HCT116 (cell line): ENCODE measurements around the gene CACNA1E. TPM values are rescaled to one million over a fixed set of nuclear protein-coding genes. Genes with fewer than 3 reads are reported as not detected.

ENCODE experiments used
- ATAC-seq: fragments of 200-7000 bp; cut with Tn5 transposase; 2 replicates; pipeline ENCODE4 v1.9.1; 2020; ENCODE audit warnings: mild to moderate bottlenecking, moderate library complexity
- BruUV-seq: library from RNA; stranded (reverse); fragments of 400-500 nt; replicated peaks from 2 replicates; lab custom pipeline; 2021; lab: Mats Ljungman, UMichigan
- CTCF ChIA-PET: fragments of 300-600 bp; sonication (Branson Sonifier 250); formaldehyde crosslinking; loops from one replicate; lab custom pipeline; 2021; ENCODE audit warnings: antibody characterized with exemption; lab: Charles Lee
- POLR2A ChIA-PET: fragments of 300-600, 350-600 bp; sonication (Branson Sonifier 250); formaldehyde crosslinking; loops from one replicate; lab custom pipeline; 2021; ENCODE audit warnings: antibody characterized with exemption; lab: Charles Lee
- RAD21 ChIA-PET, 2 experiments: fragments of 300-600 bp; sonication (Branson Sonifier 250); formaldehyde crosslinking; loops; one replicate each; lab custom pipeline; 2023; ENCODE audit warnings: low total read pairs in 2 of 2; ENCODE audit not compliant: uncharacterized antibody in 2 of 2, unreplicated experiment in 2 of 2, low non-redundant PET in 1 of 2; lab: Charles Lee
- DNase-seq: peaks from one replicate; pipeline ENCODE4 v3.0.0-alpha.2; 2010; ENCODE audit warnings: low read depth, low spot score
- H2AFZ ChIP-seq: fragments of 200-600 bp; shearing (Covaris generic), sonication (generic); 2 replicates; pipeline ENCODE4 v1.6.1; 2017; ENCODE audit warnings: low read depth, mixed run types, mixed read lengths, antibody characterized with exemption, low read length; ENCODE audit not compliant: poor library complexity, severe bottlenecking
- H3K27ac ChIP-seq: 2 replicates; pipeline ENCODE4 v1.5.1; 2012; ENCODE audit warnings: low read depth, low read length
- H3K27me3 ChIP-seq: fragments of 200-600 bp; sonication (generic); 2 replicates; pipeline ENCODE4 v1.6.1; 2016; ENCODE audit warnings: mixed run types, low read length, mixed read lengths; ENCODE audit not compliant: insufficient read depth
- H3K36me3 ChIP-seq, 2 experiments: fragments of 200-500 bp in 1 of 2; fragments of 200-600 bp in 1 of 2; sonication (Bioruptor generic) in 1 of 2; sonication (generic) in 1 of 2; 2 replicates each; pipeline versions ENCODE4 v1.5.1 to v1.6.1; 2014 to 2016; ENCODE audit warnings: low read length in 2 of 2, inconsistent platforms in 1 of 2, mixed read lengths in 1 of 2, mixed run types in 1 of 2; ENCODE audit not compliant: insufficient read depth in 2 of 2, control insufficient read depth in 1 of 2
- H3K4me1 ChIP-seq, 2 experiments: fragments of 200-600 bp in 1 of 2; sonication (generic) in 1 of 2; 2 replicates each; pipeline versions ENCODE4 v1.5.1 to v1.6.1; 2012 to 2017; ENCODE audit warnings: low read length in 2 of 2, inconsistent platforms in 1 of 2, mild to moderate bottlenecking in 1 of 2, mixed read lengths in 1 of 2, mixed run types in 1 of 2, moderate library complexity in 1 of 2; ENCODE audit not compliant: insufficient read depth in 2 of 2, control insufficient read depth in 1 of 2
- H3K4me2 ChIP-seq: fragments of 200-600 bp; sonication (generic); 2 replicates; pipeline ENCODE4 v1.6.1; 2017; ENCODE audit warnings: mixed run types, low read length, mixed read lengths
- H3K4me3 ChIP-seq, 2 experiments: fragments of 200-600 bp in 1 of 2; sonication (generic) in 1 of 2; replicated peaks in 1 of 2; 2 replicates each; pipeline ENCODE4 v1.5.1; 2011 to 2016; ENCODE audit warnings: low read length in 2 of 2, control low read depth in 1 of 2, low read depth in 1 of 2, mild to moderate bottlenecking in 1 of 2, mixed read lengths in 1 of 2, mixed run types in 1 of 2
- H3K79me2 ChIP-seq: fragments of 200-600 bp; sonication (generic); 2 replicates; pipeline ENCODE4 v1.6.1; 2017; ENCODE audit warnings: mild to moderate bottlenecking, mixed run types, low read length, moderate library complexity, mixed read lengths; ENCODE audit not compliant: insufficient read depth
- H3K9ac ChIP-seq: fragments of 200-600 bp; sonication (generic); 2 replicates; pipeline ENCODE4 v1.6.1; 2016; ENCODE audit warnings: low read length, mixed read lengths
- H3K9me2 ChIP-seq: fragments of 200-600 bp; sonication (generic), shearing (Covaris generic); 2 replicates; pipeline ENCODE4 v1.6.1; 2017; ENCODE audit warnings: mixed run types, mild to moderate bottlenecking, moderate library complexity; ENCODE audit not compliant: insufficient read depth
- H3K9me3 ChIP-seq, 2 experiments: fragments of 200-500 bp in 1 of 2; fragments of 200-600 bp in 1 of 2; sonication (Bioruptor generic) in 1 of 2; sonication (generic) in 1 of 2; 2 replicates each; pipeline ENCODE4 v1.6.1; 2014 to 2017; ENCODE audit warnings: low read length in 2 of 2, mixed read lengths in 2 of 2, inconsistent platforms in 1 of 2, low read depth in 1 of 2, mild to moderate bottlenecking in 1 of 2, mixed run types in 1 of 2, moderate library complexity in 1 of 2; ENCODE audit not compliant: control insufficient read depth in 1 of 2, insufficient read depth in 1 of 2
- H4K20me1 ChIP-seq: fragments of 200-600 bp; sonication (generic), shearing (Covaris generic); 2 replicates; pipeline ENCODE4 v1.6.1; 2017; ENCODE audit warnings: mixed run types, mild to moderate bottlenecking, moderate library complexity; ENCODE audit not compliant: insufficient read depth
- CBX3 ChIP-seq: IDR thresholded peaks from 2 replicates; pipeline ENCODE4 v1.6.1; 2012; ENCODE audit warnings: low read depth
- EGR1 ChIP-seq: IDR thresholded peaks from 2 replicates; pipeline ENCODE4 v1.6.1; 2012; ENCODE audit warnings: low read depth
- ELF1 ChIP-seq: IDR thresholded peaks from 2 replicates; pipeline ENCODE4 v1.6.1; 2012; ENCODE audit warnings: low read depth, borderline replicate concordance
- EZH2 ChIP-seq: fragments of 200-600 bp; sonication (generic); IDR thresholded peaks from 2 replicates; pipeline ENCODE4 v1.6.1; 2017; ENCODE audit warnings: antibody characterized with exemption, mixed run types
- POLR2A ChIP-seq: IDR thresholded peaks from 2 replicates; pipeline ENCODE4 v1.7.0; 2011; ENCODE audit warnings: borderline replicate concordance; ENCODE audit not compliant: insufficient read depth, insufficient read length; ENCODE audit errors: extremely low read depth
- POLR2AphosphoS5 ChIP-seq: IDR thresholded peaks from 2 replicates; pipeline ENCODE4 v1.6.1; 2011; ENCODE audit warnings: mild to moderate bottlenecking, low read depth, low read length, moderate library complexity
- SIN3A ChIP-seq: IDR thresholded peaks from 2 replicates; pipeline ENCODE4 v1.6.1; 2012; ENCODE audit warnings: low read depth
- SRF ChIP-seq: IDR thresholded peaks from 2 replicates; pipeline ENCODE4 v1.6.1; 2012; ENCODE audit warnings: low read depth
- YY1 ChIP-seq: IDR thresholded peaks from 2 replicates; pipeline ENCODE4 v1.6.1; 2011; ENCODE audit warnings: low read length, low read depth, moderate library complexity, mild to moderate bottlenecking; ENCODE audit not compliant: insufficient replicate concordance; ENCODE audit errors: extremely low read depth
- ZFX ChIP-seq: fragments of 450-650 bp; IDR thresholded peaks from 2 replicates; pipeline ENCODE4 v1.6.1; 2017
- ZNF274 ChIP-seq: fragments of 200-500 bp; sonication (Bioruptor generic); IDR thresholded peaks from 2 replicates; pipeline ENCODE4 v1.6.1; 2014; ENCODE audit warnings: mild to moderate bottlenecking, low read depth, low read length, inconsistent platforms
- intact Hi-C: fragments of 100-400 bp; cut with micrococcal nuclease; formaldehyde crosslinking; loops from 2 replicates; pipeline ENCODE4 v1.10.0; 2022
- total RNA-seq: library from RNA; stranded (reverse); gene quantifications from one replicate; pipeline ENCODE4 v1.2.1, GENCODE V29; 2021; ENCODE audit not compliant: unreplicated experiment
- TF ChIP-seq, protein P1 (sequence below): IDR thresholded peaks from 2 replicates; pipeline ENCODE4 v1.6.1; 2012
- TF ChIP-seq, protein P2 (sequence below): IDR thresholded peaks from 2 replicates; pipeline ENCODE4 v1.6.1; 2012
- TF ChIP-seq, protein P3 (sequence below): IDR thresholded peaks from 2 replicates; pipeline ENCODE4 v1.6.1; 2012; ENCODE audit warnings: low read depth

CACNA1E gene
- total RNA-seq, 1 experiment from 2014 or later, result 0.02 TPM

DNA sequence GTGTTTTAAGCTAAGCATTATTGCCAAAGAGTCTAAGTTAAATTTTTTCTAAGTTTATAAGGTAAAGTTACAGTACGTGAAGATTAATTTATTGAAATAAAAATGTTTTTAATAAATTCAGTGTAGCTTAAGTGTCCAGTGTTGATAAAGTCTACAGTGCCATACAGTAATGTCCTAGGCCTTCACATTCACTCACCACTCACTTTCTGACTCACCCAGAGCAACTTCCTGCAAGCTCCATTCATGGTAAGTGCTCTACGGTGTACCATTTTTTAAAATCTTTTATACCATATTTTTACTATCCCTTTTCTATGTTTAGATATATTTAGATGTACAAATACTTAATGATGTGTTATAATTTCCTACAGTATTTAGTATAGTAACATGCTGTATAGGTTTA lies 173.2 kb downstream of the CACNA1E start:
- Histone ChIP-seq H3K9ac (no peak overlapping the region), H3K79me2 (no peaks in the 10 kb centered on the region), H3K9me3 (no peaks in the 10 kb centered on the region), H4K20me1 (no peaks in the 10 kb centered on the region), H3K4me1 (no peaks in the 10 kb centered on the region), H3K4me3 (no peak overlapping the region), H3K9me2 (no peaks in the 10 kb centered on the region), H3K4me2 (no peak overlapping the region), H2AFZ (no peak overlapping the region), H3K27ac (no peak overlapping the region), H3K27me3 (0 out of 2 replicates have a peak, but pooled peaks cover 5% of the 10 kb centered on the region), H3K36me3 (no peaks in the 10 kb centered on the region)
- intact Hi-C loops, result no loop called here
- BruUV-seq, result no TSS peak
- DNase-seq, result no peak
- ChIA-PET RAD21 (interaction anchor here in 1 of 2 experiments (0.7 kb wide), 1 partner anchor 240 kb away, joined by 5 read pairs; no protein-coding TSS in a partner anchor), POLR2A (no interaction called here), CTCF (no interaction called here)
- ATAC-seq, result no peak
- TF ChIP-seq POLR2A, result no peak
- no peak for TF ChIP-seq SIN3A
- no peak for TF ChIP-seq EGR1
- no peak for TF ChIP-seq CBX3
- TF ChIP-seq, protein P1, sequence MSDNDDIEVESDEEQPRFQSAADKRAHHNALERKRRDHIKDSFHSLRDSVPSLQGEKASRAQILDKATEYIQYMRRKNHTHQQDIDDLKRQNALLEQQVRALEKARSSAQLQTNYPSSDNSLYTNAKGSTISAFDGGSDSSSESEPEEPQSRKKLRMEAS, result no peak
- no peak for TF ChIP-seq POLR2AphosphoS5
- TF ChIP-seq ZFX, result no peak
- TF ChIP-seq YY1, result no peak
- no peak for TF ChIP-seq ELF1
- TF ChIP-seq, protein P2, sequence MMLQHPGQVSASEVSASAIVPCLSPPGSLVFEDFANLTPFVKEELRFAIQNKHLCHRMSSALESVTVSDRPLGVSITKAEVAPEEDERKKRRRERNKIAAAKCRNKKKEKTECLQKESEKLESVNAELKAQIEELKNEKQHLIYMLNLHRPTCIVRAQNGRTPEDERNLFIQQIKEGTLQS, result no peak
- TF ChIP-seq EZH2, result no peak
- TF ChIP-seq, protein P3, sequence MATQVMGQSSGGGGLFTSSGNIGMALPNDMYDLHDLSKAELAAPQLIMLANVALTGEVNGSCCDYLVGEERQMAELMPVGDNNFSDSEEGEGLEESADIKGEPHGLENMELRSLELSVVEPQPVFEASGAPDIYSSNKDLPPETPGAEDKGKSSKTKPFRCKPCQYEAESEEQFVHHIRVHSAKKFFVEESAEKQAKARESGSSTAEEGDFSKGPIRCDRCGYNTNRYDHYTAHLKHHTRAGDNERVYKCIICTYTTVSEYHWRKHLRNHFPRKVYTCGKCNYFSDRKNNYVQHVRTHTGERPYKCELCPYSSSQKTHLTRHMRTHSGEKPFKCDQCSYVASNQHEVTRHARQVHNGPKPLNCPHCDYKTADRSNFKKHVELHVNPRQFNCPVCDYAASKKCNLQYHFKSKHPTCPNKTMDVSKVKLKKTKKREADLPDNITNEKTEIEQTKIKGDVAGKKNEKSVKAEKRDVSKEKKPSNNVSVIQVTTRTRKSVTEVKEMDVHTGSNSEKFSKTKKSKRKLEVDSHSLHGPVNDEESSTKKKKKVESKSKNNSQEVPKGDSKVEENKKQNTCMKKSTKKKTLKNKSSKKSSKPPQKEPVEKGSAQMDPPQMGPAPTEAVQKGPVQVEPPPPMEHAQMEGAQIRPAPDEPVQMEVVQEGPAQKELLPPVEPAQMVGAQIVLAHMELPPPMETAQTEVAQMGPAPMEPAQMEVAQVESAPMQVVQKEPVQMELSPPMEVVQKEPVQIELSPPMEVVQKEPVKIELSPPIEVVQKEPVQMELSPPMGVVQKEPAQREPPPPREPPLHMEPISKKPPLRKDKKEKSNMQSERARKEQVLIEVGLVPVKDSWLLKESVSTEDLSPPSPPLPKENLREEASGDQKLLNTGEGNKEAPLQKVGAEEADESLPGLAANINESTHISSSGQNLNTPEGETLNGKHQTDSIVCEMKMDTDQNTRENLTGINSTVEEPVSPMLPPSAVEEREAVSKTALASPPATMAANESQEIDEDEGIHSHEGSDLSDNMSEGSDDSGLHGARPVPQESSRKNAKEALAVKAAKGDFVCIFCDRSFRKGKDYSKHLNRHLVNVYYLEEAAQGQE, result no peak
- TF ChIP-seq SRF, result no peak
- TF ChIP-seq ZNF274, result no peak
